GM18870 (cell line): Measurements from ENCODE around the gene IPPK.

Experiments
- ATAC-seq: cut with Tn5 transposase; IDR thresholded peaks from one replicate; pipeline ENCODE4 v1.9.1; 2021; ENCODE audit warnings: moderate library complexity; ENCODE audit not compliant: unreplicated experiment

IPPK gene

GRCh38 chr9:92657296-92658094 lies 12.4 kb downstream of the IPPK start:
- no peak for ATAC-seq

- ATAC-seq, result no peak
Observed at GRCh38 chr9:92656537-92656925, 13.4 kb downstream of the IPPK start.

- ATAC-seq, result no peak
Observed at GRCh38 chr9:92655896-92656536, 13.9 kb downstream of the IPPK start.

GRCh38 chr9:92655366-92655765 lies 14.6 kb downstream of the IPPK start:
- ATAC-seq, result no peak

- no peak for ATAC-seq
Observed at GRCh38 chr9:92654481-92655301, 15.2 kb downstream of the IPPK start.

GRCh38 chr9:92652461-92652860 lies 17.5 kb downstream of the IPPK start:
- no peak for ATAC-seq

GRCh38 chr9:92650839-92651621 lies 18.9 kb downstream of the IPPK start:
- ATAC-seq, result no peak

GRCh38 chr9:92650296-92650695 lies 19.6 kb downstream of the IPPK start:
- ATAC-seq, result no peak

GRCh38 chr9:92649007-92649406 lies 20.9 kb downstream of the IPPK start:
- no peak for ATAC-seq

GRCh38 chr9:92648474-92648971 lies 21.4 kb downstream of the IPPK start:
- ATAC-seq, result no peak

GRCh38 chr9:92647671-92648473 lies 22.1 kb downstream of the IPPK start:
- no peak for ATAC-seq

GRCh38 chr9:92645041-92645440 lies 24.9 kb downstream of the IPPK start:
- ATAC-seq, result no peak

- ATAC-seq, result no peak
Observed at GRCh38 chr9:92644278-92644677, 25.7 kb downstream of the IPPK start.

GRCh38 chr9:92642564-92642963 lies 27.4 kb downstream of the IPPK start:
- no peak for ATAC-seq

GRCh38 chr9:92642041-92642451 lies 27.9 kb downstream of the IPPK start:
- no peak for ATAC-seq

- no peak for ATAC-seq
Observed at GRCh38 chr9:92641092-92641809, 28.7 kb downstream of the IPPK start.

- ATAC-seq, result no peak
Observed at GRCh38 chr9:92640398-92641091, 29.4 kb downstream of the IPPK start.

GRCh38 chr9:92639791-92640271 lies 30.1 kb downstream of the IPPK start:
- no peak for ATAC-seq
